ENCODE results near the gene SLX4IP.

SLX4IP gene

DNA sequence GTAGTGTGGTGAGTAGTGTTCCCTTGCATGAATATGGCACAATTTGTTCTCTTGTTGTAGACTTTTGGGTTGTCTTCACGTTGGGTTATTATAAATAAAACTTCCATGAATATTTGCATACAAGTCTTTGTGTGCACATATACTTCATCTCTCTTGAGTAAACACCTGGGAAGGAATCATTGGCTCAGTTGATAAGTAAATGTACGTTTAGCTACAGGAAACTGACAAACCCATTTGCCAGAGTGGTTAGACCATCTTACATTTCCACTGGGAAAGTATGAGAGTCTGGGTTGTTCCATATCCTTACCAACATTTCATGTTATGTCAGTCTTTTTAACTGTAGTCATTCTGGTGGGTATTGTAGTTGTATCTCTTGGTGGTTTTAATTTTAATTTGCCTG, 119.2 kb downstream of the SLX4IP start:
- no peak for DNase-seq

- DNase-seq: no peak
These were observed 120.3 kb downstream of the SLX4IP start for GRCh38 chr20:10555393-10555792.

- no peak for DNase-seq
These were observed 120.8 kb downstream of the SLX4IP start for GRCh38 chr20:10555865-10556308.

DNA sequence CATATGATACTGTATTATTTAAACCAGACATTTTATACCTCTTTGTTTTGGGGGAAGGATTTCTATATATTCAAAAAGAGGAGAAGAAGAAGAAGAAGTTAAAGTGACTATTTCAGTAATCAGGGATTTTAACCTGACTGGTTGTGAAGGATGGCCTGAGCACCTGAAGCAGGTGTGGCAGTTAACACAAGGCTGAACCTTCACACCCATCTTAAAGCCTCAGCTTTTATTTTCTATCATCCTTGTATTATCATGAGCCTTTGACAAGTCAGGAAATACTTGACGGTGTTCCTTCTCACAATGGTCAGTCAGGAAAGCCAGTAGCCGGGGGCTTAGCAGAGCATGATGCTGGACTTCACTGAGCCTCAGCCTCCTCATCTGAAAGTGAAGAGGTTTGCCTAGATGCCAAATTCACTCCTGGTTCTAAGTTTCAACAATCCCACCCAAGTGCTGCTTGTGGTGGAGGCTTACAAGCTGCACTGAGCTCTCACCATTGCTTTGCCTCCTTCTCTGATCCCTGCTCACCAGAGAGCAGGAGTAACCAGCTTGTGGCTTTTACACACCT, 121.5 kb downstream of the SLX4IP start:
- no peak for DNase-seq

- no peak for DNase-seq
These were observed 122.6 kb downstream of the SLX4IP start for GRCh38 chr20:10557685-10558084.

DNA sequence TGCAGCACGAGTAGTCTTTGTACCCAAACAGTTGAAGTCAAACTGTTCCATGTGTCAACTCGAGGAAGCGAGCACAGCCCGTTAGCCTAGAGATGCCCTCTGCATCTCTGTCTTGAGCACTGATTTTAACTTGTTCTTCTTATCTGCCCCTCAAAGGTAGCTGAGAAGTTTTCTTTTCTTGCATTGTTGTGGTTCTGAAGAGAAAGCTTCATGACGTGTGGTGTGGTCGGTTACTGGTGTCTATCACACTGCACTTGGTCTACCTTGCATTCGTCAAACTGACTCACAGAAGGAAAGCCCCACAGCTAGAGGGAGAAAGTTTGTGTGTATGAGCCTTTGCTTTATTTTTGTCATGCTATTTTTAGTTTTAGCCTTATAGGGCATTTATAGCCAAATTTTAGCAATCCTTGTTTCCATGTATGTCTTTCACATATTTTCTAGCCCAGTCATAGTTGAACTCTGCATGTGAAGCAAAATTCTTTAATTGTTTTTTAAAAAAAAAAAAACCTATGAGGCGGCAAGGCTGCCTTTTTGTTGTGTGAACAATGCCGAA, 123.6 kb downstream of the SLX4IP start:
- no peak for DNase-seq

- DNase-seq: no peak
These were observed 124.2 kb downstream of the SLX4IP start for GRCh38 chr20:10559266-10559665.

- DNase-seq: no peak
These were observed 125.6 kb downstream of the SLX4IP start for GRCh38 chr20:10560686-10561085.

DNA sequence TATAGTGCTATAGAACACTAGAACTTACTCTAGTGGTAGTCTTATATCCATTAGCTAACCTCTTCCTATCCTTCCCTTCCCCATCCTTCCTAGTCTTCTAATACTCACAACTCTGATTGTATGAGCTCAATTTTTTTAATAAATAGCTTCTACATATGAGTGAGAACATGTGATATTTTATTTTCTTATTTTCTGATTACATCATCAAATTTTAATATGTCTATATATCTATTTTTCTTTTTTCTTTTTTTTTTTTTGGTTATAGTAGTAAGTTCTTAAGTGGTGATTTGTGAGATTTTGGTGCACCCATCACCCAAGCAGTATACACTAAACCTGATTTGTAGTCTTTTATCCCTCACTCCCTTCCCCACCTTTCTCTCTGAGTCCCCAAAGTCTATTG, 126.2 kb downstream of the SLX4IP start:
- DNase-seq: no peak

DNA sequence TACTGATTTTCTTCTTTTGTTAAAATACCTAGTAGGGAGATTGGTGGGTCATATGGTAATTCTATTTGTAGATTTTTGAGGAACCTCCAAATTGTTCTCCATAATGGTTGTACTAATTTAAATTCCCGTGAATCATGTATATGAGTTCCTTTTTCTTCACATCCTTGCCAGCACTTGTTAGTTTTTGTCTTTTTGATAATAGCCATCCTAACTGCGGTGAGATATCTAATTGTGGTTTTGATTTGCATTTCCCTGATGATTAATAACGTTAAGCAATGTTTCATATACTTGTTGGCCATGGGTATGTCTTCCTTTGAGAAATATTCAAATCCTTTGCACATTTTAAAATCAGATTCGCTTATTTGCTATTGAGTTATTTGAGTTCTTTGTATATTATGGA, 127.8 kb downstream of the SLX4IP start:
- DNase-seq: no peak

DNA sequence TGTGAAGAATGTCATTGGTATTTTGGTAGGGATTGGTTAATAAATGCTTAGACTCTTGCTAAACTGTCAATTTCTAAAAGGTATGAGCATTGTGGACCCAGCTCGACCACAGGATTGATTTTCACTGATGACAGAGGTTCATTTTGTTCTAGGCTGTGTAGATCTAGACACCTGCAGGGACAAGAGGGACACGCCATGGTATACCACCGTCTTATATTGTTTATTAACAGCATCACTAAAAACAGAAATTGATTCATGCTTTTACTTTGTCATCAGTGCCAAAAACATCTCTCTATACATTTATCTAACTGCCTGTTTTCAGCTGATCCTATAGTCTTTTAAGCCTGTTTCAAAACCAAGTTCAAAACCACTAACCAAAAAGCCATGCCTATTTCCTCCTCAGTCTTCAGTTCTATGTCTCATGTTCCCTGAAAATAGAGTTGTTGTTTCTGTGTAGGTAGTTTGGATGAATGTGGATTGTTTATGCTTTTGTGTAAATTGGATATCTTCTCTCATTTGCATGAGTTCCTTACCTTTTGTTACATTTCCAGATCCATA, 128.9 kb downstream of the SLX4IP start:
- no peak for DNase-seq

DNA sequence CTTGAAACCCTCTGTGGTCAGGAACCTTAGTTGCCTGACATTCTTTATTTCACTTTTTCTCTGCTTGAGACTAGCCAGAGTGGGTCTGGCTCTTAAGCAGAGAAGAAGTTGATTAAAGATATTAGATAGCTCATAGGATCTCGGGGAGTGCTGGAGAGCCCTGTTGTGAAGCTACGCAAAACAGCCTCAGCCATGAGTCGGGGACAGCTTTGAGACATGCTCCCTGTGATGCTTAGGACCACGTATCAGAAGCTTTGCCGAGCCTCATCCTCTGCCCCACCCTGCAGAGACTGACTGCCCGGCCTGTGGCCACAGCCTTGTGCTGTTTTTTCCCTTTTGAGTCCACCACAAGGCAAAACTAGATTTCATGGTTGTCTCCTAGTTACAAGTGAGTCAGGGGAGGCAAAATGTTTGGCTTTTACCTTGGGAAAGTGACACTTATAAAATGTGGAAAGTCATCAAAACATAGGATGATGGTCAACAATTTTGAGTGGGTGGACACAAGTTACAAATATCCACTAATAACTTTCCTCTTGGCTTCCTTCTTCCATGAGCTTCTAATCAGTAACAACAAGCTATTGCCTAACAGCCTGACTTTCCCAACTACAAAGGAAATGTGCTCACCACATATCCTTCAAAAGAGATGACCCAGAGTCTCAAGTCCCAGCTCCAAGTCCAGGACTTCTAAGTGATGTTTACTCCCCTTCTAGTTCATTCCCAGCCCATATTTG, 130.3 kb downstream of the SLX4IP start:
- DNase-seq: peak; percentile 33

GRCh38 chr20:10565922-10566897, 131.1 kb downstream of the SLX4IP start:
- DNase-seq: no peak

DNA sequence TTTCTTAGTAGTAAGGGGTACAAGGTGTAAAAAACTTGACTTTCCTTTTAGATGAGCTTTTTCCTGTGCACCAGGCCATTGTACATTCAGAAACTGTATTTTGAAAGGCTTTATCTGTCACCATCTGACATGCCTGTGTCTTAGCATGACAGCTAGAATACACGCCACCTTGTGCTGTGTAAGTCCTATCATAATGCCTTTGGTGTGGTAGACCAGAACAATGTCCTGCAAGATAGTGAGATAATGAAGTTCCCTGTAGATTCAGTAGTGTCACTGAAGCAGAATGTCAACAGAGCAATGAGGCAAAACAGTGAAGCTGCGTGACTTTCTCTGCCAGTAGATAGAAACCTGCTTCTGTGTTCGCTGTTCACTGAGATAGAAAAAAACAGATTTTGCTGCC, 132.9 kb downstream of the SLX4IP start:
- DNase-seq: no peak

- no peak for DNase-seq
These were observed 136.3 kb downstream of the SLX4IP start for GRCh38 chr20:10571313-10571815.

GRCh38 chr20:10572853-10573252, 137.7 kb downstream of the SLX4IP start:
- no peak for DNase-seq

DNA sequence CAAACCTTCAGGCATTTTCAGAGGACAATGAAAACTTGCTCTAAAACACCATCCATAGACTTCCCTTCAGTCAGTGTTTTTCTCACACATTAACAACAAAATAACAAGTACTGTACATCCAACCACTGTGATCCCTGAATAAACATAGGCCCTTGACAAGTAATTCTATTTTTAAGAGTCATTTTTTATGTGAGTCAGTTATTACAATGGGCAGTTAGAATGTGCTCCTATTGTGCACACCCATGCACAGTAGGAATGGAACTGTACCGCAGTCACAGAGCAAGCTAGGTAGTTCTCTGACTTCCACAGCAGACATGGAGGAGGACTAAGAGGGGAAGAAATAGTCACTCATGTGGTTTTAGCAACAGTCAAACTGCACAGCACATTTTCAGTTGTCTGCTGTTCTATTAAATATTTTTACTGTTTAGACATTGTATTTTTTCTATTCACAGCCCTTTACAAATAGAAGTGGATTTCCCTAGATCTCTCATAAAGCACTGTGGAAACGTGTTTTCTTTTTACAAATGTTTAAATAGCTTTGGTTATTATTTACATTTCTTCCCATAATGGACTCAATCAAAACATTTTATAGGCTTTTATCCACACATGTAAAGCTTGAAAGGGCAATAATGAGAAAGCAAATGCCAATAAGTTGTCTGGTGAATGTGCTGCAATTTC, 138.3 kb downstream of the SLX4IP start:
- no peak for DNase-seq

- no peak for DNase-seq
These were observed 138.8 kb downstream of the SLX4IP start for GRCh38 chr20:10573951-10574339.

DNA sequence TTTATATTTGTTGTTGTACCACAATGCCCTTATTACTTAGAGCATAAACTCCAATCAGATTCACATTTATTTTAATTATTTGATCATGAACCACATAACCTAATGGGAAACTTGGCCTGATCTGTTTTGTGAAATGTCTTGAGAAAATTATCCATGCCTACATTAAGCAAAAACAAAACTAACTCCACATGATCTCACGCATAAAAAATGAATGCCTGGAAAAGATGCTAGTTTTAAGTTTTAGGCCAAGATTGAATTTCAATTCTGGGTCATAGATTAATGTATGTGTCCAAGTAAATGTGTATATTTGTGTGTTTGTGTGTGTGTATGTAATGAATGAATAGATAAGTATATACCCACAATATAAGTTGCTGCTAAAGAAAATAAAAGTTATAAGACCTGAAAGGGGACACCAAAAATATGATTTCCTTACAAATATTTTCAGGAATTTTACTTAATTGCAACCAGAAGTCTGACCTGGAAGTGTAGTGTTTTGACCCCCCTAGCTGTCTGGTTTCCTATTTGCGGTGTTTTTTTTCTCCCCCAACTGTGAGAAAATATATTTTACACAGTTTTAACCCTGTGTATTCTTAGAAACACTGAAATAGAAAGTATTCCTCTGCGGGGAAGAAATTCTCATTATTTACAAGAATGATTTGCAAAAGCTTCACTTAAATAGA, 141.4 kb downstream of the SLX4IP start:
- DNase-seq: no peak

- DNase-seq: no peak
These were observed 142.5 kb downstream of the SLX4IP start for GRCh38 chr20:10577648-10578047.

- peak; percentile 52 for DNase-seq
These were observed 143.5 kb downstream of the SLX4IP start for GRCh38 chr20:10578607-10579006.

- no peak for DNase-seq
These were observed 144.8 kb downstream of the SLX4IP start for GRCh38 chr20:10579942-10580341.
